ENCODE data around the gene SPAG9.

SPAG9 gene

GRCh38 chr17:50927287-50927686, 193.4 kb downstream of the SPAG9 start (continued):
- TF ChIP-seq ZSCAN5A (tag by site-specific recombination; IDR thresholded peaks at IDR 0.05) (no peak), ZBTB20 (tag by site-specific recombination; IDR thresholded peaks at IDR 0.05) (no peak), ZNF777 (tag by site-specific recombination; IDR thresholded peaks at IDR 0.05; ENCODE audit: borderline replicate concordance) (no peak)

GRCh38 chr17:50926523-50926922, 194.1 kb downstream of the SPAG9 start:
- ChIA-PET POLR2A (interaction anchor here (4.5 kb wide), 1 partner anchor 60 kb away, joined by 31 read pairs; the partner anchor contains the start of gene TOB1), CTCF (interaction anchor here (0.6 to 1.3 kb wide), 5 partner anchors 25 to 184 kb away, joined by 3 to 5 read pairs (median 3); no protein-coding TSS in a partner anchor)
- H3K4me3 ChIP-seq (ENCODE audit: low read depth, low read length), result no peak overlapping the region
- no peaks in the 10 kb centered on the region for H3K9me3 ChIP-seq (ENCODE audit: control insufficient read depth, insufficient read depth, low read depth, low read length)
- no peaks in the 10 kb centered on the region for H3K36me3 ChIP-seq (ENCODE audit: control insufficient read depth in 2 of 2, insufficient read depth in 1 of 2, low read length in 2 of 2)
- H3K4me1 ChIP-seq (ENCODE audit: control insufficient read depth, insufficient read depth, low read length), result peaks cover 3% of the 10 kb centered on the region
- no peak overlapping the region for H3K27ac ChIP-seq (ENCODE audit: extremely low read depth, low read depth, low read length)
- TF ChIP-seq SCRT2 (tag by site-specific recombination; IDR thresholded peaks at IDR 0.05), result no peak
- no peak for TF ChIP-seq ZBTB6 (tag by site-specific recombination; IDR thresholded peaks at IDR 0.05)
- no peak for TF ChIP-seq PATZ1 (tag by site-specific recombination; IDR thresholded peaks at IDR 0.05)
- TF ChIP-seq ZNF433 (tag by site-specific recombination; IDR thresholded peaks at IDR 0.05; ENCODE audit: low read depth), result no peak
- no peak for TF ChIP-seq ZNF549 (tag by site-specific recombination; IDR thresholded peaks at IDR 0.05)
- TF ChIP-seq ZNF335 (tag by site-specific recombination; conservative IDR thresholded peaks at IDR 0.05), result no peak
- TF ChIP-seq ZNF768 (tag by site-specific recombination; IDR thresholded peaks at IDR 0.05), result no peak
- no peak for TF ChIP-seq ZNF785 (tag by site-specific recombination; IDR thresholded peaks at IDR 0.05)
- TF ChIP-seq ZBTB11 (tag by site-specific recombination; conservative IDR thresholded peaks at IDR 0.05; ENCODE audit: low read depth), result no peak
- no peak for TF ChIP-seq REST (tag by site-specific recombination; IDR thresholded peaks at IDR 0.05)
